Thyroid gland (tissue), 4 donors: ENCODE data around the gene CUTA. TPM values are rescaled to one million over a fixed set of nuclear protein-coding genes. Genes with fewer than 3 reads are reported as not detected.
"Not testable (repeated sequence)": the region's sequence is repeated elsewhere in the genome, so short reads cannot be mapped to it uniquely, and the experiment has no call there.

ENCODE experiments used
- DNase-seq, 2 donors: peaks; one replicate each; pipeline ENCODE4 v3.0.0-alpha.2; 2019
- H3K27ac ChIP-seq, 3 donors: fragments of 200-600 bp; sonication (generic); 1 replicate in 2 of 3; 2 replicates in 1 of 3; pipeline ENCODE4 v1.5.1; 2016 to 2019; ENCODE audit warnings: mild to moderate bottlenecking in 1 of 3, moderate library complexity in 1 of 3
- H3K27me3 ChIP-seq: fragments of 200-600 bp; sonication (generic); one replicate; pipeline ENCODE4 v1.5.1; 2019
- H3K36me3 ChIP-seq, 2 donors: fragments of 200-600 bp; sonication (generic); one replicate each; pipeline ENCODE4 v1.5.1; 2016 to 2019
- H3K4me1 ChIP-seq, 2 donors: fragments of 200-600 bp; sonication (generic); one replicate each; pipeline ENCODE4 v1.5.1; 2017 to 2019
- H3K4me3 ChIP-seq, 3 donors: fragments of 200-600 bp; sonication (generic); replicated peaks in 1 of 3; 1 replicate in 2 of 3; 2 replicates in 1 of 3; pipeline ENCODE4 v1.5.1; 2016; ENCODE audit warnings: mild to moderate bottlenecking in 1 of 3
- H3K9me3 ChIP-seq: fragments of 200-600 bp; sonication (generic); one replicate; pipeline ENCODE4 v1.5.1; 2017
- POLR2A ChIP-seq, 2 donors: fragments of 450-650 bp; IDR thresholded peaks; one replicate each; pipeline ENCODE4 v1.6.1; 2017; ENCODE audit warnings: antibody characterized with exemption in 2 of 2, mild to moderate bottlenecking in 2 of 2, moderate library complexity in 1 of 2
- WGBS, 2 donors: methylation state at CpG; one replicate each; pipeline ENCODE4 v1.1.5; 2017; 5-methylcytosine and 5-hydroxymethylcytosine counted together
- intact Hi-C: fragments of 100-400 bp; cut with DNase I; formaldehyde crosslinking; loops from one replicate; pipeline ENCODE4 v1.15.1; 2023
- total RNA-seq, 4 donors: library from RNA; depleted of rRNA; stranded (reverse); fragments of >200 nt; gene quantifications; one replicate each; pipeline ENCODE4 v1.2.3, GENCODE V29; 2016
- TF ChIP-seq, protein P1 (sequence below), 6 experiments: fragments of 200-600 bp in 3 of 6; fragments of 450-650 bp in 3 of 6; sonication (generic) in 3 of 6; IDR thresholded peaks; one replicate each; pipeline ENCODE4 v1.5.1; 2016 to 2019; ENCODE audit warnings: antibody characterized with exemption in 6 of 6, mild to moderate bottlenecking in 2 of 6, inconsistent platforms in 1 of 6, moderate library complexity in 1 of 6

CUTA gene
- total RNA-seq, 4 donors from 2014 or later = 165 to 296 (median 257) TPM

DNA sequence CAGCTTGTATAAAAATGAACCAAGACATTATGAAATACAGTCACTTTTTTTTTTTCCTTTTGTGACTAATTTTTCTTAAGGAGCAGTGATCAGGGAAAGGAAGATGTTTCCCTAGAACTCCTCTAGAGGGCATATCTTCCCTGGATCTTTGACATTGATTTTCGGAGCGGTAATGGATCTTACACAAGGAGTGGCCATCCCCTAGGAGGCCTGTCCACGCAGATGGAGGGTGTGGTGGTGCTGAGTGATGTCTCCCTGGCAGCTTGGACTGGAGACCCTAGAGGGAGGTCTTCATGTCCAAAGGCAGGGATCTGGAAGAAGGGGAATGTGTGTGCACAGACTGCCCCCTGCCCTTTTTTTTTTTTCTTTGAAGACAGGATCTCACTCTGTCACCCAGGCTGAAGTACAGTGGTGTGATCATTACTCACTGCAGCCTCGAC lies 33.3 kb downstream of the CUTA start:
- WGBS, 2 donors = 49 to 58% methylated on average over 4 of the region's 4 CpGs
- H3K27me3 ChIP-seq = no peaks in the 10 kb centered on the region
- H3K27ac ChIP-seq = no peak overlapping the region
- TF ChIP-seq, protein P1, sequence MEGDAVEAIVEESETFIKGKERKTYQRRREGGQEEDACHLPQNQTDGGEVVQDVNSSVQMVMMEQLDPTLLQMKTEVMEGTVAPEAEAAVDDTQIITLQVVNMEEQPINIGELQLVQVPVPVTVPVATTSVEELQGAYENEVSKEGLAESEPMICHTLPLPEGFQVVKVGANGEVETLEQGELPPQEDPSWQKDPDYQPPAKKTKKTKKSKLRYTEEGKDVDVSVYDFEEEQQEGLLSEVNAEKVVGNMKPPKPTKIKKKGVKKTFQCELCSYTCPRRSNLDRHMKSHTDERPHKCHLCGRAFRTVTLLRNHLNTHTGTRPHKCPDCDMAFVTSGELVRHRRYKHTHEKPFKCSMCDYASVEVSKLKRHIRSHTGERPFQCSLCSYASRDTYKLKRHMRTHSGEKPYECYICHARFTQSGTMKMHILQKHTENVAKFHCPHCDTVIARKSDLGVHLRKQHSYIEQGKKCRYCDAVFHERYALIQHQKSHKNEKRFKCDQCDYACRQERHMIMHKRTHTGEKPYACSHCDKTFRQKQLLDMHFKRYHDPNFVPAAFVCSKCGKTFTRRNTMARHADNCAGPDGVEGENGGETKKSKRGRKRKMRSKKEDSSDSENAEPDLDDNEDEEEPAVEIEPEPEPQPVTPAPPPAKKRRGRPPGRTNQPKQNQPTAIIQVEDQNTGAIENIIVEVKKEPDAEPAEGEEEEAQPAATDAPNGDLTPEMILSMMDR (IDR thresholded peaks at IDR 0.05) = peak in 2 of 6 experiments; percentile 16 to 28
- no peak for TF ChIP-seq POLR2A (IDR thresholded peaks at IDR 0.05)
- H3K4me3 ChIP-seq = no peak overlapping the region
- H3K36me3 ChIP-seq = no peaks in the 10 kb centered on the region
- H3K4me1 ChIP-seq = peaks cover 0 to 7% of the 10 kb centered on the region in 2 donors
- intact Hi-C loops = no loop called here
- DNase-seq = no peak
- H3K9me3 ChIP-seq = no peaks in the 10 kb centered on the region

DNA sequence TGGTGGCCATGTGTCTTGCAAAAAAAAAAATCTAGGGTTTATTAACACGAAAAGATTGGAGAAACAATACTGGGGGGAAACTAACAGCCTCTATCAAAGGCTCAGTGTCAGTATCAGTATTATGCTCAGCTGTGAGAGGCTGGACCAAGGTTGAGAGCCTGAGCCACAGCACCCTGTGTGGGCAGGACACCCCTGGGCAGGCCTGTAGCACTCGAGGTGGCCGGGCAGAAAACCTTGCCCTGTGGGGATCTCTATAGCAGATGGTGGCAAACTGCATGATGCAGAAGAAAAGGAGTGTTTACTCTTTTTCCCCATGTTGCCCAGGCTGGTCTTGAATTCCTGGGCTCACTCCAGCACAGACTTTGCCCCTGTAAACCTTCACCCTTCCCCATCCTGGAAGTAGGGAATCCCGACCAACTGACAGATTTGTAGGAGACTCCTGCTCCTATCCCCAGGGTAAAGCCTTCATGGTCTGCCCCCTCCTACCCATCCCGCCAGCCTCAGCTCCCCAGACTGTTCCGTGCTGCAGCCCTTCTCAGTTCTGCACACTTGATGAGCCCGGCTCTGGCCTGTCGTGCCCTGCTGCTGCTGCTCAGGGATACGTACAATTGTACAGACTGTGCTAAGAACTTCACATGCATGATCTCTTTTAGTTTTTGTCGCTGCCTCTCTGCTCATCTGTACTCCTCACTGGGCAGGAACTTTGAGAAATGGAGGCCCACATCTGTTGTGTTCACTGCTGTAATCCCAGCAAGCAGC lies 34.3 kb downstream of the CUTA start:
- peaks cover 0 to 7% of the 10 kb centered on the region in 2 donors for H3K4me1 ChIP-seq
- H3K4me3 ChIP-seq = no peak overlapping the region
- intact Hi-C loops = no loop called here
- DNase-seq = peak; percentile 59 to 66
- H3K9me3 ChIP-seq = no peaks in the 10 kb centered on the region
- H3K27me3 ChIP-seq = no peaks in the 10 kb centered on the region
- H3K27ac ChIP-seq = peak overlapping the region in 1 of 3 donors; percentile 26
- 61 to 65% methylated on average over 9 to 10 of the region's 10 CpGs for WGBS, 2 donors
- no peaks in the 10 kb centered on the region for H3K36me3 ChIP-seq
- TF ChIP-seq, protein P1 (IDR thresholded peaks at IDR 0.05) = no peak
- no peak for TF ChIP-seq POLR2A (IDR thresholded peaks at IDR 0.05)

DNA sequence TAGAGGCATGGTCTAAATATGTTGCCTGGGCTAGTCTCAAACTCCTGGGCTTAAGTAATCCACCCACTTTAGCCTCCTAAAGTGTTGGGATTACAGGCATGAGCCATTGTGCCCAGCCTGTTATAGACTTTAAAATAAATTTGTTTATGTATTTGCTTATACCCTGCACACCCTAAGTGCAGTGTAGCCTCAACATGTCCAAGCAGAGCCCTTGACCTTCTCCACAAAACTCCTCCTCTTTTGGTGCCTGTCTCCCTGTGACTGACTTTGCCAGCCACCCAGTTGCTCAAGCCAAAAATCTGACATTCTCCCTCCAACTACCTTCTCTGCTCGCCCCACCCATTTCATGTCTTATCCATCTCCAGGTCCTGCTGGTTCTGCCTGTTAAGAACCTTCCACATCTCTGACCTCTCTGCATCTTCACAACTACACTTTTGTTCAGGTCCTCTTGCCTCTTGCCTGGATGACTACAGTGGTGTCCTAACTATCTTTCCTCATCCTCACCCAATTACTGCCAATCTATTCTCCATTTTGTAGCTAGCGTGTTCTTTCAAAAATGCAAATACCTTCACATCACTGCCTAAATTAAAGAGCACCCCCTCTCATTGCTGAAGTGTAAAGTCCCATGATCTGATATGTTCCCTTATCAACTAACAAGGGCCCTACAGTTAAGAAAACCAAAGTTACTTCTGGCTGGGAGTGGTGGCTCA lies 37.5 kb downstream of the CUTA start:
- DNase-seq = no peak
- Histone ChIP-seq H3K36me3 (no peaks in the 10 kb centered on the region), H3K4me1 (peaks cover 13 to 21% of the 10 kb centered on the region in 2 donors), H3K9me3 (no peaks in the 10 kb centered on the region), H3K27ac (no peak overlapping the region), H3K27me3 (no peaks in the 10 kb centered on the region), H3K4me3 (no peak overlapping the region)
- TF ChIP-seq, protein P1 (IDR thresholded peaks at IDR 0.05) = no peak
- no peak for TF ChIP-seq POLR2A (IDR thresholded peaks at IDR 0.05)
- intact Hi-C loops = no loop called here
- WGBS, 2 donors = 93 to 94% methylated on average over 2 of the region's 2 CpGs

DNA sequence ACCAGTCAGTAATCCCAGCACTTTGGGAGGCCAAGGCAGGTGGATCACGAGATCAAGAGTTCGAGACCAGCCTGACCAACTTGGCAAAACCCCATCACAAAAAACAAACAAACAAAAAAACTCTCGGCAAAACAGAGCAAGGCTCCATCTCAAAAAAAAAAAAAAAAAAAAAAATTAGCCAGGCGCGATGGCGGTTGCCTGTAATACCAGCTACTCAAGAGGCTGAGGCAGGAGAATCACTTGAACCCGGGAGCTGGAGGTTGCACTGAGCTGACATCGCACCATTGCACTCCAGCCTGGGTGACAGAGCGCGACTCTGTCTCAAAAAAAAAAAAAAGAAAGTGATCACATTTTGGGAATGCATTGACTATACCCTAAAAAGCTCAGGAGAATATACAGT lies 38.7 kb downstream of the CUTA start:
- 59 to 70% methylated on average over 10 of the region's 10 CpGs for WGBS, 2 donors
- H3K4me3 ChIP-seq, DNase-seq, H3K27me3 ChIP-seq, intact Hi-C loops, H3K27ac ChIP-seq, H3K36me3 ChIP-seq, H3K9me3 ChIP-seq: not testable (repeated sequence)
- H3K4me1 ChIP-seq = peaks cover 22 to 32% of the 10 kb centered on the region in 2 donors

DNA sequence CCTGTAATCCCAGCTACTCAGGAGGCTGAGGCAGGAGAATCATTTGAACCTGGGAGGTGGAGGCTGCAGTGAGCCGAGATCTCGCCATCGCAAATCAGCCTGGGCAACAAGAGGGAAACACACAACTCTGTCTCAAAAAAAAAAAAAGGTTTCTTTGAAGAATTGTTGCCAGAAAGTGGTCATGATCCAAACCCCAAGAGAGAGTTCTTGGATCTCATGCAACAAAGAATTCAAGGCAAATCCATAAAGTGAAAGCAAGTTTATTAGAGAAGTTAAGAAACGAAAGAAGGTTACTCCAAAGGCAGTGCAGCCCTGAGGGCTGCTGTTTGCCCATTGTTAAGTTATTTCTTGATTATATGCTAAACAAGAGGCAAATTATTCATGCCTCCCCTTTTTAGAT lies 40.7 kb downstream of the CUTA start:
- Histone ChIP-seq H3K36me3 (no peaks in the 10 kb centered on the region), H3K27ac (peak overlapping the region; percentile 91 to 96 (median 93)), H3K27me3 (no peaks in the 10 kb centered on the region), H3K4me1 (peaks cover 24 to 45% of the 10 kb centered on the region in 2 donors), H3K9me3 (no peaks in the 10 kb centered on the region), H3K4me3 (no peak overlapping the region)
- DNase-seq = no peak
- TF ChIP-seq, protein P1 (IDR thresholded peaks at IDR 0.05) = no peak
- no peak for TF ChIP-seq POLR2A (IDR thresholded peaks at IDR 0.05)
- 69 to 83% methylated on average over 4 of the region's 4 CpGs for WGBS, 2 donors
- intact Hi-C loops = no loop called here
